CD4-positive, alpha-beta T cell (primary cell): Measurements from ENCODE around the gene FAXDC2. TPM values are rescaled to one million over a fixed set of nuclear protein-coding genes. Genes with fewer than 3 reads are reported as not detected.

ENCODE experiments used
- ATAC-seq: fragments of 200-7000 bp; cut with Tn5 transposase; one replicate; pipeline ENCODE4 v1.10.0; 2022; ENCODE audit warnings: mild to moderate bottlenecking; ENCODE audit not compliant: poor library complexity
- CTCF ChIA-PET: fragments of 350-600 bp; sonication (Branson Sonifier 250); formaldehyde crosslinking; loops from one replicate; lab custom pipeline; 2021; ENCODE audit warnings: antibody characterized with exemption, inconsistent platforms; lab: Charles Lee
- POLR2A ChIA-PET: fragments of 350-600 bp; sonication (Branson Sonifier 250); formaldehyde crosslinking; loops from one replicate; lab custom pipeline; 2021; ENCODE audit warnings: antibody characterized with exemption, inconsistent platforms; lab: Charles Lee
- DNase-seq, 14 experiments: peaks; one replicate each; pipeline ENCODE4 v3.0.0-alpha.2; 2013 to 2020; ENCODE audit warnings: mixed read lengths in 2 of 14
- H3K27ac ChIP-seq, 2 donors: one replicate each; pipeline versions ENCODE4 v1.5.1 to v1.7.0; 2013; ENCODE audit warnings: low read length in 2 of 2, low read depth in 1 of 2, mild to moderate bottlenecking in 1 of 2
- H3K27me3 ChIP-seq, 2 experiments: 1 replicate in 1 of 2; 2 replicates in 1 of 2; pipeline versions ENCODE4 v1.6.1 to v1.7.0; 2013; ENCODE audit warnings: low read length in 2 of 2, control low read depth in 1 of 2, mild to moderate bottlenecking in 1 of 2, moderate library complexity in 1 of 2; ENCODE audit not compliant: insufficient read depth in 2 of 2, control insufficient read depth in 1 of 2
- H3K36me3 ChIP-seq: one replicate; pipeline ENCODE4 v1.6.1; 2013; ENCODE audit warnings: low read length, control low read depth; ENCODE audit not compliant: insufficient read depth
- H3K4me1 ChIP-seq: one replicate; pipeline ENCODE4 v1.6.1; 2013; ENCODE audit warnings: low read length, control low read depth; ENCODE audit not compliant: insufficient read depth
- H3K4me3 ChIP-seq: one replicate; pipeline ENCODE4 v1.5.1; 2013; ENCODE audit warnings: mild to moderate bottlenecking, low read length, moderate library complexity
- H3K9me3 ChIP-seq, 2 experiments: 1 replicate in 1 of 2; 2 replicates in 1 of 2; pipeline versions ENCODE4 v1.6.1 to v1.7.0; 2013; ENCODE audit warnings: low read length in 2 of 2, mild to moderate bottlenecking in 2 of 2, control low read depth in 1 of 2, moderate library complexity in 1 of 2; ENCODE audit not compliant: control insufficient read depth in 1 of 2, insufficient read depth in 1 of 2
- H3K27ac Mint-ChIP-seq: one replicate; pipeline ENCODE4 v1.8.0; 2020; ENCODE audit warnings: mixed read lengths
- H3K27me3 Mint-ChIP-seq: one replicate; pipeline ENCODE4 v1.8.0; 2021; ENCODE audit warnings: mixed read lengths
- H3K36me3 Mint-ChIP-seq: one replicate; pipeline ENCODE4 v1.8.0; 2021; ENCODE audit warnings: low read depth, mixed read lengths
- H3K4me1 Mint-ChIP-seq: one replicate; pipeline ENCODE4 v1.8.0; 2021; ENCODE audit warnings: low read depth, mixed read lengths
- H3K4me3 Mint-ChIP-seq: one replicate; pipeline ENCODE4 v1.8.0; 2020; ENCODE audit warnings: mild to moderate bottlenecking, mixed read lengths
- H3K9me3 Mint-ChIP-seq: one replicate; pipeline ENCODE4 v1.8.0; 2020; ENCODE audit warnings: mixed read lengths
- intact Hi-C, 2 experiments: fragments of 100-400 bp; cut with DNase I in 1 of 2; cut with micrococcal nuclease in 1 of 2; formaldehyde crosslinking; loops; one replicate each; pipeline versions ENCODE4 v1.15.1 to v1.9.0; 2023 to 2025; cut with DNase I, micrococcal nuclease
- total RNA-seq, 174 experiments: library from RNA in 2 of 174; stranded (reverse) in 2 of 174; gene quantifications; one replicate each; pipeline ENCODE4 v1.2.3 and lab custom pipeline; 2021 to 2026
- TF ChIP-seq, protein P1 (sequence below): fragments of 200-600 bp; IDR thresholded peaks from one replicate; pipeline ENCODE4 v1.8.0; 2022; ENCODE audit warnings: antibody characterized with exemption, mild to moderate bottlenecking

Gene FAXDC2
- total RNA-seq, 2 experiments from 2014 or later = not detected

DNA sequence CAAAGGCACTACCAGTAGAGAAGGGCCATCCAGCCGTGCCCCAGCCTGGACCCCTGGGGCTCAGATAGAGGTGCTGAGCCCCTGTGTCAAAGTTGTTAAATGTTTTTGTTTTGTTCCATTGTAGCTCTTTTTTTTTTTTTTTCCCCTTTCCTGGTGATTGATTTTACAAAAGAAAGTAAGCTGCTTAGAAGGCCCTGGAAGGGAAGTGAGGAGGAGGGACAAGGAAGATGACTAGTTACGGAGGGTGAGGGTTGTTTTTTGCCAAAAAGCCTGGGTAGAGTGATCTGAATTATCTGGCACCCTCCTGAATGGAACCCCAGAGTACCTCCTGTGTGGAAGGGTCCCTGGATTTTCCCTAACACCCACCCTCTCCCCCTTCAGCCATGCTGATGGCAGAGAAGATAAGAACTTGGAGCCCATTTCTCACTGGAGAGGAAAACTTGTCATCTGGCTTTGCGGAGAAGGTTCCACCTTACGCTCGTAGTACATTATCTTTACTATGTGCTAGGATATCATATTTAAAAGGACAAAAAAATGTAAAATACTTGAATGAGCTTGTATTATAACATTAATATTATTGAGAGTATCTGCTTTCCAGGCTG is 33.4 kb downstream of the FAXDC2 start:
- peak overlapping the region; percentile 75 for H3K27ac Mint-ChIP-seq
- H3K36me3 Mint-ChIP-seq = peaks cover 67% of the 10 kb centered on the region
- H3K36me3 ChIP-seq = peaks cover 57% of the 10 kb centered on the region
- H3K27me3 ChIP-seq = no peaks in the 10 kb centered on the region
- H3K9me3 ChIP-seq = no peaks in the 10 kb centered on the region
- ATAC-seq (no peak), DNase-seq (no peak)
- no peak overlapping the region for H3K4me3 Mint-ChIP-seq
- POLR2A ChIA-PET = no interaction called here
- peaks cover 27% of the 10 kb centered on the region for H3K4me1 Mint-ChIP-seq
- CTCF ChIA-PET = no interaction called here
- H3K9me3 Mint-ChIP-seq = no peaks in the 10 kb centered on the region
- H3K4me3 ChIP-seq = no peak overlapping the region
- intact Hi-C loops = no loop called here
- no peak overlapping the region for H3K27ac ChIP-seq
- H3K4me1 ChIP-seq = peaks cover 21% of the 10 kb centered on the region
- no peaks in the 10 kb centered on the region for H3K27me3 Mint-ChIP-seq
- TF ChIP-seq, protein P1, sequence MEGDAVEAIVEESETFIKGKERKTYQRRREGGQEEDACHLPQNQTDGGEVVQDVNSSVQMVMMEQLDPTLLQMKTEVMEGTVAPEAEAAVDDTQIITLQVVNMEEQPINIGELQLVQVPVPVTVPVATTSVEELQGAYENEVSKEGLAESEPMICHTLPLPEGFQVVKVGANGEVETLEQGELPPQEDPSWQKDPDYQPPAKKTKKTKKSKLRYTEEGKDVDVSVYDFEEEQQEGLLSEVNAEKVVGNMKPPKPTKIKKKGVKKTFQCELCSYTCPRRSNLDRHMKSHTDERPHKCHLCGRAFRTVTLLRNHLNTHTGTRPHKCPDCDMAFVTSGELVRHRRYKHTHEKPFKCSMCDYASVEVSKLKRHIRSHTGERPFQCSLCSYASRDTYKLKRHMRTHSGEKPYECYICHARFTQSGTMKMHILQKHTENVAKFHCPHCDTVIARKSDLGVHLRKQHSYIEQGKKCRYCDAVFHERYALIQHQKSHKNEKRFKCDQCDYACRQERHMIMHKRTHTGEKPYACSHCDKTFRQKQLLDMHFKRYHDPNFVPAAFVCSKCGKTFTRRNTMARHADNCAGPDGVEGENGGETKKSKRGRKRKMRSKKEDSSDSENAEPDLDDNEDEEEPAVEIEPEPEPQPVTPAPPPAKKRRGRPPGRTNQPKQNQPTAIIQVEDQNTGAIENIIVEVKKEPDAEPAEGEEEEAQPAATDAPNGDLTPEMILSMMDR = no peak

DNA sequence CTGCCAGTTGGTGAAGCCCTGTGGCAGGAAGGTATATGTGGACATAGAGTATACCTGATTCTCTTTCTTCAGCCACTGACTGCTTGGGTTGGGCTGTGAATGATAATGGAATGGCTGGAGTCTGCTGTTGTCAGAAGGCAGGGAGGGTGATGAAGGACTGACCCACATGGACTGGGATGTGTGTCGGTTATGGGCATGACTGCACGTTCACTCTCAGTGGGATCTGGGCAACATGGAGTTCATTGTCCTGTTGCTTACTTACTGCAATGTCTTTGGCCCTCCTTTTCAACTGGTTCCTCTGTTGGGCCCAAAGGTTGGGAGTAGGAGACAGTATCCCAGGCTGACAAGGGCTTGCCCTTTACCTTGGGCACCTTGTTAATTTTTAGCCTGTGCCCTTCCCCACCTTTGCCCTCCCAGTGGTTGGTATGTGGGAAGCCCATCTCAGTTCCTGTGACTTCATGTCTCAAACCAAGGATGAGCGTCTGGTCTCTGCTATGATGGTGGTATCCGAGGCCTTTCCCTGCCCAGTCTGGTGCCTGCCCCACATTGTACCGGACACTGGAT is 34.6 kb downstream of the FAXDC2 start:
- ChIA-PET POLR2A (no interaction called here), CTCF (no interaction called here)
- ATAC-seq (no peak), DNase-seq (no peak)
- Mint-ChIP-seq H3K4me3 (no peak overlapping the region), H3K27ac (peak overlapping the region; percentile 75), H3K9me3 (no peaks in the 10 kb centered on the region), H3K4me1 (peaks cover 38% of the 10 kb centered on the region), H3K36me3 (peaks cover 75% of the 10 kb centered on the region), H3K27me3 (no peaks in the 10 kb centered on the region)
- peaks cover 69% of the 10 kb centered on the region for H3K36me3 ChIP-seq
- H3K9me3 ChIP-seq = no peaks in the 10 kb centered on the region
- no peak overlapping the region for H3K27ac ChIP-seq
- peaks cover 28% of the 10 kb centered on the region for H3K4me1 ChIP-seq
- TF ChIP-seq, protein P1 = no peak
- no peaks in the 10 kb centered on the region for H3K27me3 ChIP-seq
- H3K4me3 ChIP-seq = no peak overlapping the region
- intact Hi-C loops = no loop called here

DNA sequence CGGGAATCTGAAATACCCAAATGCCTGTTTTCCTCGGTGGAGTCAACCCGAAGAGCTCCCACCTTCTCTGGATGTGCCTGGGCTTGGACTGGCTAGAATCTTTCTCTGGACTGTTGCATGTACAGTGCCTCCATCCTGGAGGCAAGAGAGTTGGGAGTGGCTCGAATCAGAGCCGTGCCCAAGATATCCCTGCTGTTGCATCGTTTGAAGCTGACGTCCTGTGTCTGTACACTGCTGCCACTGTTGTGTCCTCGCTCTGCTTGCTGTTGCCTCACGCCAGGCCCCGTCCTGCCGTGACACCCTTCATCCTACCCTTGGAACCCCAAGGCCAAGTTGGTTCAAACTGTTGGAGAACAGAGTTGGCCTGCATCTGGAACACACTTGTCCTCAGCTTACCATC is 35.4 kb downstream of the FAXDC2 start:
- Histone ChIP-seq H3K4me3 (no peak overlapping the region), H3K9me3 (no peaks in the 10 kb centered on the region), H3K27ac (no peak overlapping the region), H3K4me1 (peaks cover 28% of the 10 kb centered on the region), H3K36me3 (peaks cover 72% of the 10 kb centered on the region), H3K27me3 (no peaks in the 10 kb centered on the region)
- ChIA-PET POLR2A (no interaction called here), CTCF (no interaction called here)
- H3K4me1 Mint-ChIP-seq = peaks cover 40% of the 10 kb centered on the region
- TF ChIP-seq, protein P1 = no peak
- DNase-seq (no peak), ATAC-seq (no peak)
- H3K36me3 Mint-ChIP-seq = peaks cover 79% of the 10 kb centered on the region
- no peak overlapping the region for H3K4me3 Mint-ChIP-seq
- no peaks in the 10 kb centered on the region for H3K27me3 Mint-ChIP-seq
- H3K9me3 Mint-ChIP-seq = no peaks in the 10 kb centered on the region
- intact Hi-C loops = no loop called here
- peak overlapping the region; percentile 75 for H3K27ac Mint-ChIP-seq
